AG10803 (cell line): ENCODE data around the gene PRSS33.

ENCODE experiments used
- DNase-seq: peaks from one replicate; pipeline ENCODE4 v3.0.0; 2010; ENCODE audit warnings: low read depth
- H3K4me3 ChIP-seq: 2 replicates; pipeline ENCODE4 v1.5.1; 2011; ENCODE audit warnings: mild to moderate bottlenecking, low read length, control low read depth
- TF ChIP-seq, protein P1 (sequence below): conservative IDR thresholded peaks from 2 replicates; pipeline ENCODE4 v1.5.1; 2011; ENCODE audit warnings: mild to moderate bottlenecking, low read length, control low read depth, inconsistent platforms

PRSS33 gene

DNA sequence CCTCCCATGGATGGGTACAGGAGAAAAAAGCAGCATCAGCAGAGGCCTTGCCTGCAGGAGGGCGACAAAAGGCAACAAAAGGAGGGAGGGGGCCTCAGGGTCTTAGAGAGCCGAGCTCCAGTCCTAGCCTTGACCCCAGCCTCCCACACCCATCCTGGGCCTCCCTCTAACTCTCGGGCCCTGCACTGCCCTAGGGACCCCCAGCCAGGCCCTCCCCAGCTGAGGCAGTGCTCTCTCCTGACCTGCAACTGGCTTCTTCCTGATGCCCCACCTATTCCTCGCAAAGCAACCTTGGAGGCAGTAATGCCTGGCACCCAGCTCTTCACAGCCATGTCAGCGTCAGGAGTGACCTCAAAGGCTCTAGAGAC lies 50.1 kb downstream of the PRSS33 start:
- no peak overlapping the region for H3K4me3 ChIP-seq
- TF ChIP-seq, protein P1, sequence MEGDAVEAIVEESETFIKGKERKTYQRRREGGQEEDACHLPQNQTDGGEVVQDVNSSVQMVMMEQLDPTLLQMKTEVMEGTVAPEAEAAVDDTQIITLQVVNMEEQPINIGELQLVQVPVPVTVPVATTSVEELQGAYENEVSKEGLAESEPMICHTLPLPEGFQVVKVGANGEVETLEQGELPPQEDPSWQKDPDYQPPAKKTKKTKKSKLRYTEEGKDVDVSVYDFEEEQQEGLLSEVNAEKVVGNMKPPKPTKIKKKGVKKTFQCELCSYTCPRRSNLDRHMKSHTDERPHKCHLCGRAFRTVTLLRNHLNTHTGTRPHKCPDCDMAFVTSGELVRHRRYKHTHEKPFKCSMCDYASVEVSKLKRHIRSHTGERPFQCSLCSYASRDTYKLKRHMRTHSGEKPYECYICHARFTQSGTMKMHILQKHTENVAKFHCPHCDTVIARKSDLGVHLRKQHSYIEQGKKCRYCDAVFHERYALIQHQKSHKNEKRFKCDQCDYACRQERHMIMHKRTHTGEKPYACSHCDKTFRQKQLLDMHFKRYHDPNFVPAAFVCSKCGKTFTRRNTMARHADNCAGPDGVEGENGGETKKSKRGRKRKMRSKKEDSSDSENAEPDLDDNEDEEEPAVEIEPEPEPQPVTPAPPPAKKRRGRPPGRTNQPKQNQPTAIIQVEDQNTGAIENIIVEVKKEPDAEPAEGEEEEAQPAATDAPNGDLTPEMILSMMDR: no peak
- no peak for DNase-seq

DNA sequence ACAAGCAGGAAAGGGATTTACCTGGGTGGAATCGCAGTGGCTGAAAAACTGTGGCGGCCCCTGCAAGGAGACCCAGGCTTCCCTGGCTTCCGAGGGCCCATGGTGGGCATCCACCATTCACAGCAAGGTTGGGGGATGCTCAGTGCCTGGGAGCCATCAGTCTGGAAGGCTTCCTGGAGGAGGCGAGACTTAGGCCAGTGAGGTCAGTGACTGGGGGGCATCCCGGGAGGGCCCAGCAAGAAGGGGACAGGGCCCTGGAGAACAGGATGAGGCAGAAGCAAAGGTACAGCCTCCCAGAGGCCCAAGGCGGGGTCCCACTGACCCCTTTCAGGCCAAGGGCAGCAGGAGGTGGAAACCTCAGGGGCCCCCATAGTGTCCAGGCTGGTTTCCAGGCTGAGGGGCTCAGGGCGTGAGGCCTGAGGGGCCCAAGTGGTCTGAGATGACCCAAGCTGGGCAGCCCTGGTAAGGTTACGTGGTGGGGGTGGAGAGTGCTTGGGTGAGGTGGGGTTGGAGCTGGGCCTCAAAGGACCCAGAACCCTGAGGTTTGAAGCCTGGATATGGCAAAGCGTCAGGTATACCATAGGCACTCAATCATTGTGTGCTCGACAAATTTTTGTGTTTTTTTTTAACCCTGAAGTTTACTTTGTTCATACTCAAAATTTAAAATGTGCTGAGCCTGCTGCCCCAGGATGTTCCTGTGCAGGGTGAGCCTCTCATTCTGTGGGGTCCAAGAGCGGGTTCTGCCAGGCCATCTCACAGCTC lies 50.7 kb downstream of the PRSS33 start:
- no peak for DNase-seq
- TF ChIP-seq, protein P1: no peak
- no peak overlapping the region for H3K4me3 ChIP-seq

DNA sequence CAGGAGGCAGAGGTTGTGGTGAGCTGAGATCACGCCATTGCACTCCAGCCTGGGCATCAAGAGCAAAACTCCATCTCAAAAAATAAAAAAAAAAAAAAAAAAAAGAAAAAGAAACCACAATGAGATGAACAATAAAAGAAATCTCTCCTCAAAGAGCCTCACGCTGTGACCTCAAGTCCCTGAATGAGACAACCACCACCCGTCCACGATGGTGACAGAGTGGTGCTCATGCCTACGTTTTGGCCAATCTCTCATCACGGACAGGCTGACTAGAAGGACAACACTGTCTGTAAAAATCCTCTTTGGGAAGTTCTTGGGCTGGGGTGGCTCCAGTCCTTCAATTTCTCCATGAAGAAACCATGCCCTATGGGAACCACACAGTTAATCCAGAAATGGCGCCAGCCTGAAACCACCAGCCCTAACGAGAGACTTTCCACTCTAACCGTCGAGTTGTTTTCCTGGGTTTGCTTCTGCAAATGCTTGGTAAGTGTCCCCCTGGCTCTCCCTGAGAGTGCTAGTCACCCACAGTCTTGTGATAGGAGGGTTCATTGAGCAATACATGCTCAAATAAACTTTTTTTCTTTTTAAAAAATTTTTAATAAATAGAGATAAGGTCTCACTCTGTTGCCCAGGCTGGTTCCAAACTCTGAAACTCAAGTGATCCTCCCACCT lies 52.4 kb downstream of the PRSS33 start:
- TF ChIP-seq, protein P1: no peak
- no peak for DNase-seq
- no peak overlapping the region for H3K4me3 ChIP-seq
